DMS 273 (cell line): ENCODE results near the gene CFL1.

Experiments
- DNase-seq: peaks from one replicate; lab custom pipeline; 2025; ENCODE audit not compliant: unreplicated experiment; lab: John Stamatoyannopoulos, UW

The CFL1 gene

DNA sequence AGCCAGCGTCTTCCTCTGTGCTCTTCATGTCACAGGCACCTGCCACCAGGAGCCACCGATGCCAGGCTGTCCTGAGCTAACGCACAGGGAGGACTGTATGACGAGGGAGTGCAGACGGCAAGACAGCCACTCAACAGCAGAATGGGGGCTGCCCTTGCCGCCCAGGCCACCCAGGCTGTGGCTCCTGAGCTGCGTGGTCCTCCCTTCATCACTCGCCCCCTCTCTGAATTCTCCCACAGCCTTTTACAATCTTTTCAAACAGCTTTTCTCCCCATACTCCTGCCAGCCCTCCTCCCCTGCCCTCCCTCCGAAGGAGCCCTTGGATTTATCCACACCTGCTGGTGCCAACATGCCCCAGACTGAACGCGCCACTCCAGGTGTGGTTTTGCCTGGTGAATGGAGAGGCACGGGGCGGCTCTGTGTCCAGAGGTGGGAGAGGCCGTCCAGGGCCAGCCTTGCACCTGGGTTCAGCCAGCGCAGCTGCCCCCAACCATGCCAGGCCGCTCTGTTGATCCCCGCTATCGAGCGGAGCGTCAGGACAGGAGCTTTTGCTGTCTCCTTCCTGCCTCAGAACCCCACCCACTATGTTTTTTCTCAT lies 49.1 kb downstream of the CFL1 start:
- no peak for DNase-seq

DNA sequence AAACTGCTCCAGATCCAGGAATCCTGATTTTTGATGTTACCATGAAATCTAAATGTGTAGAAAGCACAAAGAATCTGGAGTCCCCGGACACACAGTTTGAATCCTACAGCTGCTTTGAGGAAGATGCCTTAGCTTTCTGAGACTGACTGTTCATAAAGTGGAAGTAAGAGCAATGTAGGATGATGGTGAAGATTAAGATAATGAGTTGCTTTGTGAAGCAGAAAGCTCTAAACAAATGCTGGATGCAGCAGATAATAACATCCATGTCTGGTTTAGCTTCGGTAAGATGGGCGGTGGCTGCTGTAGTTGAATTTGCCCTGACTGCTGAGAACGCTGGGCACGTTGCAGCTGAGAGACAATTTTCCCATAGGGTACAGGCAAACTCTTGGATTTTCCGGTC lies 51.0 kb downstream of the CFL1 start:
- DNase-seq: no peak
